Thyroid gland (tissue), 4 donors: ENCODE results near the gene ZBTB25. TPM values are rescaled to one million over a fixed set of nuclear protein-coding genes. Genes with fewer than 3 reads are reported as not detected.

Source experiments
- DNase-seq, 2 donors: peaks; one replicate each; pipeline ENCODE4 v3.0.0-alpha.2; 2019
- H3K27ac ChIP-seq, 3 donors: fragments of 200-600 bp; sonication (generic); 1 replicate in 2 of 3; 2 replicates in 1 of 3; pipeline ENCODE4 v1.5.1; 2016 to 2019; ENCODE audit warnings: mild to moderate bottlenecking in 1 of 3, moderate library complexity in 1 of 3
- H3K27me3 ChIP-seq: fragments of 200-600 bp; sonication (generic); one replicate; pipeline ENCODE4 v1.5.1; 2019
- H3K36me3 ChIP-seq, 2 donors: fragments of 200-600 bp; sonication (generic); one replicate each; pipeline ENCODE4 v1.5.1; 2016 to 2019
- H3K4me1 ChIP-seq, 2 donors: fragments of 200-600 bp; sonication (generic); one replicate each; pipeline ENCODE4 v1.5.1; 2017 to 2019
- H3K4me3 ChIP-seq, 3 donors: fragments of 200-600 bp; sonication (generic); replicated peaks in 1 of 3; 1 replicate in 2 of 3; 2 replicates in 1 of 3; pipeline ENCODE4 v1.5.1; 2016; ENCODE audit warnings: mild to moderate bottlenecking in 1 of 3
- H3K9me3 ChIP-seq: fragments of 200-600 bp; sonication (generic); one replicate; pipeline ENCODE4 v1.5.1; 2017
- CTCF ChIP-seq, 6 experiments: fragments of 200-600 bp in 3 of 6; fragments of 450-650 bp in 3 of 6; sonication (generic) in 3 of 6; IDR thresholded peaks; one replicate each; pipeline ENCODE4 v1.5.1; 2016 to 2019; ENCODE audit warnings: antibody characterized with exemption in 6 of 6, mild to moderate bottlenecking in 2 of 6, inconsistent platforms in 1 of 6, moderate library complexity in 1 of 6
- POLR2A ChIP-seq, 2 donors: fragments of 450-650 bp; IDR thresholded peaks; one replicate each; pipeline ENCODE4 v1.6.1; 2017; ENCODE audit warnings: antibody characterized with exemption in 2 of 2, mild to moderate bottlenecking in 2 of 2, moderate library complexity in 1 of 2
- WGBS, 2 donors: methylation state at CpG; one replicate each; pipeline ENCODE4 v1.1.5; 2017; 5-methylcytosine and 5-hydroxymethylcytosine counted together
- intact Hi-C: fragments of 100-400 bp; cut with DNase I; formaldehyde crosslinking; loops from one replicate; pipeline ENCODE4 v1.15.1; 2023
- total RNA-seq, 4 donors: library from RNA; depleted of rRNA; stranded (reverse); fragments of >200 nt; gene quantifications; one replicate each; pipeline ENCODE4 v1.2.3, GENCODE V29; 2016

The ZBTB25 gene
- total RNA-seq, 4 donors from 2014 or later = 15.9 to 23.0 (median 17.7) TPM

GRCh38 chr14:64467566-64467965 lies 36.1 kb downstream of the ZBTB25 start:
- no peak for DNase-seq
- intact Hi-C loops = no loop called here
- no peaks in the 10 kb centered on the region for H3K36me3 ChIP-seq
- no peaks in the 10 kb centered on the region for H3K27me3 ChIP-seq
- H3K4me3 ChIP-seq = no peak overlapping the region
- H3K27ac ChIP-seq = no peak overlapping the region
- no peaks in the 10 kb centered on the region for H3K9me3 ChIP-seq
- TF ChIP-seq POLR2A (IDR thresholded peaks at IDR 0.05) (no peak), CTCF (IDR thresholded peaks at IDR 0.05) (no peak)
- peaks cover 0 to 12% of the 10 kb centered on the region in 2 donors for H3K4me1 ChIP-seq

DNA sequence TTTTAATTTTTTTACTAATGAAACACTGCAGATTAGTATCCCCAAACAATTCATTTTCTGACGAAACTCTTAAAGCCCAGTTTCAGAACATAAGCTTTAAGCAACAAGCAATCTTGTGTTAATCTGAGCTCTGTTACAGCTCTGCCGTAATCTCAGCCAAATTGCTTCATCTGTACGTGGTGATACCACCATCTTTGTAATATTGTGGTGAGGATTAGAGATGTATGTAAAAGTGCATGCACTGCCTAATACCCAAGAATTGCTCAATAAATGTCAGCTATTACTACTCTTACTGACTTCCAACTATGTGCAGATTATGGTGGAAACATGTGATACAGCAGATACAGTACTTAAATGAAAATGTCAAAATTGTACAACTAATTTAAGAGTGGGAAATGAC lies 36.5 kb downstream of the ZBTB25 start:
- no peak for DNase-seq
- Histone ChIP-seq H3K4me3 (no peak overlapping the region), H3K9me3 (no peaks in the 10 kb centered on the region), H3K4me1 (peaks cover 0 to 12% of the 10 kb centered on the region in 2 donors), H3K27ac (no peak overlapping the region), H3K36me3 (no peaks in the 10 kb centered on the region), H3K27me3 (no peaks in the 10 kb centered on the region)
- intact Hi-C loops = no loop called here
- 95 to 98% methylated on average over 3 of the region's 3 CpGs for WGBS, 2 donors
- TF ChIP-seq CTCF (IDR thresholded peaks at IDR 0.05) = no peak
- TF ChIP-seq POLR2A (IDR thresholded peaks at IDR 0.05) = no peak

- Histone ChIP-seq H3K27me3 (no peaks in the 10 kb centered on the region), H3K9me3 (no peaks in the 10 kb centered on the region), H3K27ac (peak overlapping the region in 2 of 3 donors; percentile 57 to 68), H3K4me3 (peak overlapping the region; percentile 66 to 76 (median 69)), H3K4me1 (peaks cover 0 to 12% of the 10 kb centered on the region in 2 donors), H3K36me3 (no peaks in the 10 kb centered on the region)
- intact Hi-C loops = no loop called here
- TF ChIP-seq POLR2A (IDR thresholded peaks at IDR 0.05) = no peak
- TF ChIP-seq CTCF (IDR thresholded peaks at IDR 0.05) = no peak
- peak; percentile 15 to 25 for DNase-seq
- 15 to 17% methylated on average over 15 of the region's 15 CpGs for WGBS, 2 donors
Observed at GRCh38 chr14:64465831-64466554, 37.6 kb downstream of the ZBTB25 start.

DNA sequence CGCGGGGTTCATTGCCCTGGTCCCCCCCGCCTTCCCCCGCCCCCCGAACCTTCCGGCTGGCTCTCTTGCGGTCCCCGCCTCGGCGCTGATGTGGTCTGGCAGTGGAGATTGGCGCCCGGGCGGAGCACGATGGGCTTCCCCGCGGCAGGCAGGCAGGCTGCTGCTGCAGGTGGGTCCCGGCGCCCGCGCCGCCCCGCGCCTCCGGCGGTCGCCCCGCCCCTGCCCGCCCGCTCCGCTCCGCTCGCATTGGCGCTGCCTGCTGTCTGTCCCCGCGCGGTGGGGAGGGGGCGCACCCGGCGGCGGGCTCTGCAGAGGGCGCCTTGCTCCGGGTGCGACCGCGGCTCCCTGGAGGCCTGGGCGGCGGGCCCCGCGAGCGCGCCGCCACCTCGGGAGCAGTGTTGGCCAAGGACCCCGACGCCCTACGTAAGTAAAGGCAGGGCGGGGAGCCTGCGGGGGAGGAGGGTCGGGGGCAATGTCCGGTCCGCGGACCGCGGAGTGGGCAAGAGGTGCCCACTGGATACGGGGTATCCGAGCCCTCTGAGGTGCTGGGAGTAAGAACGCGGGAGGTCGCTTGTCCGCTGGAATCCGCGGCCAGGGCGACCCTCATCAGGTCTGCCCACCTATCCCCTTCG lies 38.3 kb downstream of the ZBTB25 start, which contains the start of gene AKAP5:
AKAP5 (plus strand) TSS at position 309 of the 632 bp plus-strand sequence. CDS start 2,896 bp downstream, outside the sequence.
- H3K4me1 ChIP-seq = peaks cover 0 to 12% of the 10 kb centered on the region in 2 donors
- H3K27ac ChIP-seq = peak within 1 kb of the TSS in 2 of 3 donors; percentile 57 to 68
- TF ChIP-seq POLR2A (IDR thresholded peaks at IDR 0.05) (peak in 1 of 2 donors; percentile 62), CTCF (IDR thresholded peaks at IDR 0.05) (peak in 1 of 6 experiments; percentile 15)
- H3K9me3 ChIP-seq = no peaks in the 10 kb centered on the region
- H3K27me3 ChIP-seq = no peaks in the 10 kb centered on the region
- H3K4me3 ChIP-seq = peak within 1 kb of the TSS; percentile 66 to 76 (median 69)
- intact Hi-C loops = no loop called here
- H3K36me3 ChIP-seq = no peaks in the 10 kb centered on the region
- peak; percentile 70 to 78 for DNase-seq
- 1% methylated on average over 21 of the region's 74 CpGs for WGBS, 2 donors

- Histone ChIP-seq H3K27me3 (no peaks in the 10 kb centered on the region), H3K4me3 (peak overlapping the region; percentile 66 to 76 (median 69)), H3K36me3 (no peaks in the 10 kb centered on the region), H3K27ac (no peak overlapping the region), H3K4me1 (peaks cover 0 to 12% of the 10 kb centered on the region in 2 donors), H3K9me3 (no peaks in the 10 kb centered on the region)
- TF ChIP-seq CTCF (IDR thresholded peaks at IDR 0.05) (no peak), POLR2A (IDR thresholded peaks at IDR 0.05) (no peak)
- WGBS, 2 donors = 16 to 19% methylated on average over 6 of the region's 6 CpGs
- no peak for DNase-seq
- intact Hi-C loops = no loop called here
Observed at GRCh38 chr14:64464651-64465050, 39.0 kb downstream of the ZBTB25 start.
